Ovary (tissue), 9 donors: Measurements from ENCODE around the gene BAHCC1. TPM values are rescaled to one million over a fixed set of nuclear protein-coding genes. Genes with fewer than 3 reads are reported as not detected.

Experiments used
- DNase-seq, 5 donors: peaks; one replicate each; pipeline ENCODE4 v3.0.0-alpha.2; 2019 to 2020
- H3K27ac ChIP-seq, 2 donors: fragments of 200-600 bp; one replicate each; pipeline versions ENCODE4 v1.5.1 to v1.8.0; 2019 to 2022
- H3K27me3 ChIP-seq: fragments of 200-600 bp; one replicate; pipeline ENCODE4 v1.8.0; 2022
- H3K36me3 ChIP-seq: fragments of 200-600 bp; sonication (generic); one replicate; pipeline ENCODE4 v1.5.1; 2019
- H3K4me1 ChIP-seq: one replicate; pipeline ENCODE4 v1.8.1; 2013; ENCODE audit warnings: mild to moderate bottlenecking, moderate library complexity; ENCODE audit not compliant: insufficient read depth
- H3K4me3 ChIP-seq: fragments of 200-600 bp; sonication (generic); one replicate; pipeline ENCODE4 v1.5.1; 2017
- H3K9me3 ChIP-seq, 2 donors: fragments of 200-600 bp in 1 of 2; sonication (generic) in 1 of 2; one replicate each; pipeline versions ENCODE4 v1.5.1 to v1.8.1; 2013 to 2019; ENCODE audit warnings: mild to moderate bottlenecking in 1 of 2, moderate library complexity in 1 of 2
- EP300 ChIP-seq: sonication (generic); formaldehyde crosslinking; IDR thresholded peaks from one replicate; pipeline ENCODE4 v1.6.1; 2017; ENCODE audit warnings: antibody characterized with exemption
- POLR2A ChIP-seq: fragments of 450-650 bp; IDR thresholded peaks from one replicate; pipeline ENCODE4 v1.6.1; 2017; ENCODE audit warnings: antibody characterized with exemption, mild to moderate bottlenecking, moderate library complexity
- WGBS, 3 donors: extraction: QIAGEN DNeasy Blood & Tissue Kit in 1 of 3; methylation state at CpG; one replicate each; pipeline versions ENCODE4 v1.1.5 to v1.1.7; 2013 to 2017; 5-methylcytosine and 5-hydroxymethylcytosine counted together
- intact Hi-C, 4 donors: fragments of 100-400 bp; cut with DNase I; formaldehyde crosslinking; loops; one replicate each; pipeline versions ENCODE4 v1.11.0 to v1.15.1; 2022 to 2023
- microRNA-seq, 3 donors: library from miRNA; unstranded; fragments of <30 nt; microRNA quantifications; one replicate each; pipeline versions ENCODE4 to v1.2.0, GENCODE V29; 2019 to 2020
- polyA plus RNA-seq, 2 donors: library from polyadenylated mRNA; stranded (reverse); fragments of 200-250 nt in 1 of 2; fragments of 350-450 nt in 1 of 2; fragmentation: Illumina TruSeq in 1 of 2; extraction: RNeasy Lipid Tissue Mini Kit (QIAGEN cat#74804) in 1 of 2; gene quantifications; one replicate each; pipeline ENCODE4 v1.2.3, GENCODE V29; 2013 to 2014
- small RNA-seq: library from RNA; depleted of rRNA; stranded (forward); fragments of <200 nt; gene quantifications from one replicate; pipeline ENCODE3, GENCODE V24; 2016
- total RNA-seq, 7 donors: library from RNA; depleted of rRNA in 2 of 7; stranded (reverse); fragments of >200 nt in 2 of 7; fragmentation: NEBNext Ultra II Directional in 3 of 7; extraction: Animal tissue kit (Norgen Biotek cat#: 25700) in 3 of 7; gene quantifications; one replicate each; pipeline versions ENCODE4 v1.1.0 to v1.2.4, GENCODE V29; 2016 to 2023
- TF ChIP-seq, protein P1 (sequence below), 3 donors: fragments of 450-650 bp in 2 of 3; fragments of 200-600 bp in 1 of 3; IDR thresholded peaks; one replicate each; pipeline versions ENCODE4 v1.5.1 to v1.8.0; 2016 to 2022; ENCODE audit warnings: antibody characterized with exemption in 3 of 3, mild to moderate bottlenecking in 1 of 3
- donor health status: DM: no; HTN: no; CAD: no; lungs with moderate emphysema.
- donor health status: DM: no; HTN: no; CAD: no.
- donor health status: Bipolar disorder and iron deficiency.
- donor health status: DM: yes; HTN: yes; CAD: no.
- donor health status: DM: no; HTN: no; CAD: no.
- donor health status: DM: yes; HTN: yes; CAD: no.

BAHCC1 gene
- total and polyA plus RNA-seq, 9 donors = 1.9 to 31.9 (median 18.4) TPM

DNA sequence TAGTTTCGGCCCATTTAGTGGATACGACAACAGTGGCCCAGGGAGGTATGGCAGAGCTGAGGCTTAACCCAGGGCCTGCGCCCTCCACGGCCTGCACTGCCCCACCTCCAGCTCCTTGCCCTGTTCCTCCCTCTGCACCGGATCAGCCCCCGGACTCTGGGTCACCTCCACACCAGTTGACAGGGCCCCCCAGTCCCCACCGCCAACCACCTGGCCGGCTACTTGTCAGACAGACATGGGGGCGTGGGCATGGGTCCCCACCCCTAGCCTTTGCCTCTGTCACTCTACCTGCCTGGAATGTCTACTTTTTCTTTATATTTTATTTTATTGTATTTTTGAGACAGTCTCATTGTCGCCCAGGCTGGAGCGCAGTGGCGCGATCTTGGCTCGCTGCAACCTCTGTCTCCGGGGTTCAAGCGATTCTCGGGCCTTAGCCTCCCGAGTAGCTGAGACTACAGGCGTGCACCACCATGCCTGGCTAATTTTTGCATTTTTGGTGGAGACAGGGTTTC, 120.3 kb downstream of the BAHCC1 start:
- peak in 2 of 5 donors; percentile 44 to 61 for DNase-seq
- intact Hi-C loops = no loop called here
- 31 to 44% (median 38%) methylated on average over 19 of the region's 19 CpGs for WGBS, 3 donors
- Histone ChIP-seq H3K27me3 (no peaks in the 10 kb centered on the region), H3K36me3 (no peaks in the 10 kb centered on the region), H3K27ac (peak overlapping the region in 1 of 2 donors; percentile 98), H3K4me3 (peak overlapping the region; percentile 93), H3K9me3 (no peaks in the 10 kb centered on the region), H3K4me1 (peaks cover 18% of the 10 kb centered on the region)
- TF ChIP-seq POLR2A (no peak), EP300 (no peak)
- TF ChIP-seq, protein P1, sequence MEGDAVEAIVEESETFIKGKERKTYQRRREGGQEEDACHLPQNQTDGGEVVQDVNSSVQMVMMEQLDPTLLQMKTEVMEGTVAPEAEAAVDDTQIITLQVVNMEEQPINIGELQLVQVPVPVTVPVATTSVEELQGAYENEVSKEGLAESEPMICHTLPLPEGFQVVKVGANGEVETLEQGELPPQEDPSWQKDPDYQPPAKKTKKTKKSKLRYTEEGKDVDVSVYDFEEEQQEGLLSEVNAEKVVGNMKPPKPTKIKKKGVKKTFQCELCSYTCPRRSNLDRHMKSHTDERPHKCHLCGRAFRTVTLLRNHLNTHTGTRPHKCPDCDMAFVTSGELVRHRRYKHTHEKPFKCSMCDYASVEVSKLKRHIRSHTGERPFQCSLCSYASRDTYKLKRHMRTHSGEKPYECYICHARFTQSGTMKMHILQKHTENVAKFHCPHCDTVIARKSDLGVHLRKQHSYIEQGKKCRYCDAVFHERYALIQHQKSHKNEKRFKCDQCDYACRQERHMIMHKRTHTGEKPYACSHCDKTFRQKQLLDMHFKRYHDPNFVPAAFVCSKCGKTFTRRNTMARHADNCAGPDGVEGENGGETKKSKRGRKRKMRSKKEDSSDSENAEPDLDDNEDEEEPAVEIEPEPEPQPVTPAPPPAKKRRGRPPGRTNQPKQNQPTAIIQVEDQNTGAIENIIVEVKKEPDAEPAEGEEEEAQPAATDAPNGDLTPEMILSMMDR (IDR thresholded peaks at IDR 0.05) = no peak

Small RNA genes lying within 50 kb of the gene (microRNA-seq; reads per million reads assigned to microRNA genes)
- 0 reads per million in 3 donors for gene MIR3186
- 0 reads per million in 3 donors for gene MIR4740

Small RNA genes lying within 50 kb of the gene (small RNA-seq; reads per million reads assigned to genes)
- gene MIR3186 = not detected
- not detected for gene MIR4740

Other genes with a start within 250 kb of the BAHCC1 start
- gene PVALEF, start 229.9 kb upstream of the BAHCC1 start, total RNA-seq = not detected
- gene PVALEF, start 229.9 kb upstream of the BAHCC1 start, polyA plus RNA-seq = not detected
- gene AATK, start 229.2 kb upstream of the BAHCC1 start, total RNA-seq = 1 to 10 TPM in 5 of 7 donors, under 1 TPM in 2; 0.23 to 3.1 (median 1.7) TPM
- 1 to 10 TPM in 1 of 2 donors, under 1 TPM in 1; 0.33 to 1.5 TPM for gene AATK, start 229.2 kb upstream of the BAHCC1 start, polyA plus RNA-seq
- gene CEP131, start 172.5 kb upstream of the BAHCC1 start, total RNA-seq = 10 to 100 TPM in 3 of 7 donors, 1 to 10 TPM in 4; 5.5 to 10.7 (median 8.8) TPM
- gene CEP131, start 172.5 kb upstream of the BAHCC1 start, polyA plus RNA-seq = 1 to 10 TPM in 1 of 2 donors, under 1 TPM in 1; 0.22 to 9.9 TPM
- gene TEPSIN, start 156.4 kb upstream of the BAHCC1 start, total RNA-seq = 10 to 100 TPM; 15.8 to 30.2 (median 25.3) TPM
- 10 to 100 TPM in 1 of 2 donors, 1 to 10 TPM in 1; 2.5 to 21.8 TPM for gene TEPSIN, start 156.4 kb upstream of the BAHCC1 start, polyA plus RNA-seq
- gene NDUFAF8, start 156.1 kb upstream of the BAHCC1 start, total RNA-seq = 10 to 100 TPM; 26.6 to 66.3 (median 33.9) TPM
- 10 to 100 TPM; 14.6 to 53.4 TPM for gene NDUFAF8, start 156.1 kb upstream of the BAHCC1 start, polyA plus RNA-seq
- gene SLC38A10, start 100.2 kb upstream of the BAHCC1 start, total RNA-seq = 10 to 100 TPM; 46.6 to 75.7 (median 68.8) TPM
- gene SLC38A10, start 100.2 kb upstream of the BAHCC1 start, polyA plus RNA-seq = 10 to 100 TPM; 11.5 to 57.7 TPM
- 1,000 to 10,000 TPM; 3,016 to 5,681 (median 4,174) TPM for gene ACTG1, start 117.3 kb downstream of the BAHCC1 start, total RNA-seq
- 1,000 to 10,000 TPM; 1,825 to 3,391 TPM for gene ACTG1, start 117.3 kb downstream of the BAHCC1 start, polyA plus RNA-seq
- gene FSCN2, start 132.9 kb downstream of the BAHCC1 start, total RNA-seq = 1 to 10 TPM; 1.8 to 6.4 (median 3.9) TPM
- gene FSCN2, start 132.9 kb downstream of the BAHCC1 start, polyA plus RNA-seq = 1 to 10 TPM in 1 of 2 donors, under 1 TPM in 1; 0.13 to 1.6 TPM
- gene FAAP100, start 156.9 kb downstream of the BAHCC1 start, total RNA-seq = 10 to 100 TPM; 14.9 to 29.1 (median 25.1) TPM
- 10 to 100 TPM in 1 of 2 donors, under 1 TPM in 1; 0.77 to 19.7 TPM for gene FAAP100, start 156.9 kb downstream of the BAHCC1 start, polyA plus RNA-seq
- 10 to 100 TPM; 24.4 to 76.0 (median 56.3) TPM for gene NPLOC4, start 241.7 kb downstream of the BAHCC1 start, total RNA-seq
- 10 to 100 TPM; 25.4 to 84.8 TPM for gene NPLOC4, start 241.7 kb downstream of the BAHCC1 start, polyA plus RNA-seq
- gene TSPAN10, start 241.7 kb downstream of the BAHCC1 start, total RNA-seq = 1 to 10 TPM in 4 of 7 donors, under 1 TPM in 3; 0.73 to 3.3 (median 1.2) TPM
- 1 to 10 TPM in 1 of 2 donors, under 1 TPM in 1; 0.68 to 1.5 TPM for gene TSPAN10, start 241.7 kb downstream of the BAHCC1 start, polyA plus RNA-seq